OCI-LY3 (cell line): ENCODE results near the gene ADGRV1.

Experiments
- CTCF ChIP-seq: fragments of 200-600, 300-600 bp; sonication (generic); IDR thresholded peaks from 2 replicates; pipeline ENCODE4 v1.5.1; 2014; ENCODE audit warnings: antibody characterized with exemption, low read length, low read depth
- EZH2phosphoT487 ChIP-seq: fragments of 200-600 bp; shearing (Covaris generic); IDR thresholded peaks from 2 replicates; pipeline ENCODE4 v1.6.1; 2018; ENCODE audit warnings: antibody characterized with exemption, mixed run types, low read depth

GRCh38 chr5:91178461-91178860 lies 619.9 kb downstream of the ADGRV1 start:
- TF ChIP-seq CTCF (no peak), EZH2phosphoT487 (no peak)
